Suprapubic skin (tissue), 4 donors: Measurements from ENCODE around the gene NSMF.

Experiments
- CTCF ChIP-seq, 2 donors: fragments of 200-600 bp in 1 of 2; fragments of 450-650 bp in 1 of 2; sonication (generic) in 1 of 2; IDR thresholded peaks; one replicate each; pipeline ENCODE4 v1.5.1; 2016 to 2019; ENCODE audit warnings: antibody characterized with exemption in 2 of 2, mild to moderate bottlenecking in 1 of 2, moderate library complexity in 1 of 2
- POLR2A ChIP-seq, 2 donors: fragments of 450-650 bp; IDR thresholded peaks; one replicate each; pipeline ENCODE4 v1.6.1; 2017; ENCODE audit warnings: antibody characterized with exemption in 2 of 2, mild to moderate bottlenecking in 2 of 2, moderate library complexity in 2 of 2
- POLR2AphosphoS5 ChIP-seq, 3 donors: sonication (generic); formaldehyde crosslinking; IDR thresholded peaks; one replicate each; pipeline ENCODE4 v1.6.1; 2017; ENCODE audit warnings: antibody characterized with exemption in 3 of 3

- TF ChIP-seq CTCF (IDR thresholded peaks at IDR 0.05), result no peak
- TF ChIP-seq POLR2AphosphoS5 (IDR thresholded peaks at IDR 0.05), result no peak
- TF ChIP-seq POLR2A (IDR thresholded peaks at IDR 0.05), result no peak
Measured at GRCh38 chr9:137438591-137439157, 20.5 kb downstream of the NSMF start.
